SU-DHL-6 (cell line): ENCODE data around the gene HS6ST2.

Experiments used
- EZH2phosphoT487 ChIP-seq: fragments of 200-600 bp; sonication (generic), shearing (Covaris generic); conservative IDR thresholded peaks from 2 replicates; pipeline ENCODE4 v1.6.1; 2018; ENCODE audit warnings: mild to moderate bottlenecking, antibody characterized with exemption, low read length, moderate library complexity, mixed read lengths
- TF ChIP-seq, protein P1 (sequence below): fragments of 200-600 bp; sonication (generic); IDR thresholded peaks from one replicate; pipeline ENCODE4 v1.5.1; 2017; ENCODE audit warnings: antibody characterized with exemption, mild to moderate bottlenecking, low read length, moderate library complexity; ENCODE audit not compliant: insufficient read depth, poor library complexity, severe bottlenecking

DNA sequence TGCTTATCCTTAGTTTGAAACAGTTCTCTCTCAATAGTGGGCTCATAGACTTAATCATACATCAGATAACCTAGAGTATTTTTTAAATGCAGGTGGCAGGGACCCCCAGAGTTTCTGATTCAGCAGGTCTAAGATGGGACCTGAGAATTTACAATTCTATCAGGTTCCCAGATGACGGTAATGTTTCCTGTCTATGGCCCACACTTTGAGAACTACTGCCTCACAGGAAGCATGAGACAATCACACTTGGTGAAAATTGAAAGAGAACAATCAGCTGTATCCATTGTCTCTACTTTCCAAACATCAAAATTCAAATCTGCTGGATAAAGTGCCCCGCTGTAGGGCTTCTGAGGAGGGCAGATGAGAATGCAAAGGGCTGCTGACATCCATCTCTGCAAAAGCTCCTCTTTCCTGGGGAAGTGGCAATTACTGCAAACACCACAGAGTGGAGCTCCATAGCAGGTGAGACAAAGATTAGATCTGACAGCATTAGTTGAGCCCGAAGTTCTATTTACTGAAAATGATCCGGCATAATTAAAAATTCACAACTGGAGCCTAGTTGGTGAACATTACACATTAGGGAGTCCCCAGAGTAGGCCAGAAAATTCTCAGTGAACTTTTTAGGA lies 281.8 kb downstream of the HS6ST2 start:
- TF ChIP-seq, protein P1, sequence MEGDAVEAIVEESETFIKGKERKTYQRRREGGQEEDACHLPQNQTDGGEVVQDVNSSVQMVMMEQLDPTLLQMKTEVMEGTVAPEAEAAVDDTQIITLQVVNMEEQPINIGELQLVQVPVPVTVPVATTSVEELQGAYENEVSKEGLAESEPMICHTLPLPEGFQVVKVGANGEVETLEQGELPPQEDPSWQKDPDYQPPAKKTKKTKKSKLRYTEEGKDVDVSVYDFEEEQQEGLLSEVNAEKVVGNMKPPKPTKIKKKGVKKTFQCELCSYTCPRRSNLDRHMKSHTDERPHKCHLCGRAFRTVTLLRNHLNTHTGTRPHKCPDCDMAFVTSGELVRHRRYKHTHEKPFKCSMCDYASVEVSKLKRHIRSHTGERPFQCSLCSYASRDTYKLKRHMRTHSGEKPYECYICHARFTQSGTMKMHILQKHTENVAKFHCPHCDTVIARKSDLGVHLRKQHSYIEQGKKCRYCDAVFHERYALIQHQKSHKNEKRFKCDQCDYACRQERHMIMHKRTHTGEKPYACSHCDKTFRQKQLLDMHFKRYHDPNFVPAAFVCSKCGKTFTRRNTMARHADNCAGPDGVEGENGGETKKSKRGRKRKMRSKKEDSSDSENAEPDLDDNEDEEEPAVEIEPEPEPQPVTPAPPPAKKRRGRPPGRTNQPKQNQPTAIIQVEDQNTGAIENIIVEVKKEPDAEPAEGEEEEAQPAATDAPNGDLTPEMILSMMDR = no peak
- no peak for TF ChIP-seq EZH2phosphoT487
